IPS-15b (cell line): Measurements from ENCODE around the gene CFAP58.

ENCODE experiments used
- H3K27me3 ChIP-seq: one replicate; pipeline ENCODE4 v1.6.1; 2013; ENCODE audit warnings: low read length; ENCODE audit not compliant: control insufficient read depth, insufficient read depth
- H3K36me3 ChIP-seq: one replicate; pipeline ENCODE4 v1.6.1; 2013; ENCODE audit warnings: low read length; ENCODE audit not compliant: control insufficient read depth, insufficient read depth
- H3K4me1 ChIP-seq: one replicate; pipeline ENCODE4 v1.6.1; 2013; ENCODE audit warnings: mild to moderate bottlenecking, low read length; ENCODE audit not compliant: control insufficient read depth, insufficient read depth
- H3K4me3 ChIP-seq: one replicate; pipeline ENCODE4 v1.5.1; 2013; ENCODE audit warnings: low read depth, low read length
- H3K9ac ChIP-seq: one replicate; pipeline ENCODE4 v1.6.1; 2013; ENCODE audit warnings: low read depth, mild to moderate bottlenecking, low read length
- H3K9me3 ChIP-seq: one replicate; pipeline ENCODE4 v1.6.1; 2013; ENCODE audit warnings: mild to moderate bottlenecking, low read length; ENCODE audit not compliant: control insufficient read depth, insufficient read depth

CFAP58 gene

GRCh38 chr10:104315486-104315921 is 38.1 kb upstream of the CFAP58 start:
- Histone ChIP-seq H3K36me3 (peaks cover 33% of the 10 kb centered on the region), H3K9me3 (no peaks in the 10 kb centered on the region), H3K27me3 (no peaks in the 10 kb centered on the region), H3K9ac (no peak overlapping the region), H3K4me3 (no peak overlapping the region), H3K4me1 (peaks cover 13% of the 10 kb centered on the region)

GRCh38 chr10:104316321-104317099 is 37.1 kb upstream of the CFAP58 start:
- no peaks in the 10 kb centered on the region for H3K9me3 ChIP-seq
- H3K27me3 ChIP-seq, result no peaks in the 10 kb centered on the region
- H3K4me3 ChIP-seq, result no peak overlapping the region
- peaks cover 13% of the 10 kb centered on the region for H3K4me1 ChIP-seq
- no peak overlapping the region for H3K9ac ChIP-seq
- H3K36me3 ChIP-seq, result peaks cover 33% of the 10 kb centered on the region

- no peaks in the 10 kb centered on the region for H3K27me3 ChIP-seq
- H3K4me3 ChIP-seq, result no peak overlapping the region
- peaks cover 33% of the 10 kb centered on the region for H3K36me3 ChIP-seq
- H3K4me1 ChIP-seq, result peaks cover 13% of the 10 kb centered on the region
- no peaks in the 10 kb centered on the region for H3K9me3 ChIP-seq
- no peak overlapping the region for H3K9ac ChIP-seq
Measured at GRCh38 chr10:104317269-104317710, 36.3 kb upstream of the CFAP58 start.

- H3K4me1 ChIP-seq, result peaks cover 17% of the 10 kb centered on the region
- H3K9ac ChIP-seq, result no peak overlapping the region
- peaks cover 33% of the 10 kb centered on the region for H3K36me3 ChIP-seq
- H3K27me3 ChIP-seq, result no peaks in the 10 kb centered on the region
- H3K4me3 ChIP-seq, result no peak overlapping the region
- no peaks in the 10 kb centered on the region for H3K9me3 ChIP-seq
Measured at GRCh38 chr10:104317726-104318299, 35.8 kb upstream of the CFAP58 start.

- H3K4me1 ChIP-seq, result peaks cover 21% of the 10 kb centered on the region
- no peaks in the 10 kb centered on the region for H3K9me3 ChIP-seq
- no peak overlapping the region for H3K4me3 ChIP-seq
- peaks cover 28% of the 10 kb centered on the region for H3K36me3 ChIP-seq
- H3K9ac ChIP-seq, result no peak overlapping the region
- no peaks in the 10 kb centered on the region for H3K27me3 ChIP-seq
Measured at GRCh38 chr10:104318326-104318725, 35.3 kb upstream of the CFAP58 start.

- H3K9me3 ChIP-seq, result no peaks in the 10 kb centered on the region
- peaks cover 21% of the 10 kb centered on the region for H3K4me1 ChIP-seq
- H3K9ac ChIP-seq, result no peak overlapping the region
- peaks cover 21% of the 10 kb centered on the region for H3K36me3 ChIP-seq
- H3K27me3 ChIP-seq, result no peaks in the 10 kb centered on the region
- H3K4me3 ChIP-seq, result no peak overlapping the region
Measured at GRCh38 chr10:104318810-104319741, 34.6 kb upstream of the CFAP58 start.

- Histone ChIP-seq H3K4me3 (no peak overlapping the region), H3K4me1 (peaks cover 21% of the 10 kb centered on the region), H3K36me3 (peaks cover 3% of the 10 kb centered on the region), H3K9me3 (no peaks in the 10 kb centered on the region), H3K27me3 (no peaks in the 10 kb centered on the region), H3K9ac (no peak overlapping the region)
Measured at GRCh38 chr10:104321226-104321625, 32.4 kb upstream of the CFAP58 start.

GRCh38 chr10:104321725-104322415 is 31.8 kb upstream of the CFAP58 start:
- no peaks in the 10 kb centered on the region for H3K27me3 ChIP-seq
- H3K4me3 ChIP-seq, result no peak overlapping the region
- peaks cover 17% of the 10 kb centered on the region for H3K4me1 ChIP-seq
- H3K36me3 ChIP-seq, result no peaks in the 10 kb centered on the region
- no peak overlapping the region for H3K9ac ChIP-seq
- H3K9me3 ChIP-seq, result no peaks in the 10 kb centered on the region

- peaks cover 14% of the 10 kb centered on the region for H3K4me1 ChIP-seq
- H3K9me3 ChIP-seq, result no peaks in the 10 kb centered on the region
- no peaks in the 10 kb centered on the region for H3K36me3 ChIP-seq
- H3K4me3 ChIP-seq, result no peak overlapping the region
- H3K27me3 ChIP-seq, result no peaks in the 10 kb centered on the region
- H3K9ac ChIP-seq, result no peak overlapping the region
Measured at GRCh38 chr10:104322416-104322782, 31.2 kb upstream of the CFAP58 start.

GRCh38 chr10:104323085-104323484 is 30.5 kb upstream of the CFAP58 start:
- Histone ChIP-seq H3K4me3 (no peak overlapping the region), H3K9me3 (no peaks in the 10 kb centered on the region), H3K27me3 (no peaks in the 10 kb centered on the region), H3K9ac (no peak overlapping the region), H3K36me3 (no peaks in the 10 kb centered on the region), H3K4me1 (peaks cover 17% of the 10 kb centered on the region)

- Histone ChIP-seq H3K36me3 (no peaks in the 10 kb centered on the region), H3K27me3 (no peaks in the 10 kb centered on the region), H3K4me1 (peaks cover 20% of the 10 kb centered on the region), H3K9me3 (no peaks in the 10 kb centered on the region), H3K4me3 (no peak overlapping the region), H3K9ac (no peak overlapping the region)
Measured at GRCh38 chr10:104323760-104324201, 29.9 kb upstream of the CFAP58 start.
